Measurements from ENCODE around the gene MAP3K10.
A peak's percentile ranks its signal among the peaks of the same experiment; 100 is the strongest.
"Not testable (repeated sequence)": the region's sequence is repeated elsewhere in the genome, so short reads cannot be mapped to it uniquely, and the experiment has no call there.

MAP3K10 gene

DNA sequence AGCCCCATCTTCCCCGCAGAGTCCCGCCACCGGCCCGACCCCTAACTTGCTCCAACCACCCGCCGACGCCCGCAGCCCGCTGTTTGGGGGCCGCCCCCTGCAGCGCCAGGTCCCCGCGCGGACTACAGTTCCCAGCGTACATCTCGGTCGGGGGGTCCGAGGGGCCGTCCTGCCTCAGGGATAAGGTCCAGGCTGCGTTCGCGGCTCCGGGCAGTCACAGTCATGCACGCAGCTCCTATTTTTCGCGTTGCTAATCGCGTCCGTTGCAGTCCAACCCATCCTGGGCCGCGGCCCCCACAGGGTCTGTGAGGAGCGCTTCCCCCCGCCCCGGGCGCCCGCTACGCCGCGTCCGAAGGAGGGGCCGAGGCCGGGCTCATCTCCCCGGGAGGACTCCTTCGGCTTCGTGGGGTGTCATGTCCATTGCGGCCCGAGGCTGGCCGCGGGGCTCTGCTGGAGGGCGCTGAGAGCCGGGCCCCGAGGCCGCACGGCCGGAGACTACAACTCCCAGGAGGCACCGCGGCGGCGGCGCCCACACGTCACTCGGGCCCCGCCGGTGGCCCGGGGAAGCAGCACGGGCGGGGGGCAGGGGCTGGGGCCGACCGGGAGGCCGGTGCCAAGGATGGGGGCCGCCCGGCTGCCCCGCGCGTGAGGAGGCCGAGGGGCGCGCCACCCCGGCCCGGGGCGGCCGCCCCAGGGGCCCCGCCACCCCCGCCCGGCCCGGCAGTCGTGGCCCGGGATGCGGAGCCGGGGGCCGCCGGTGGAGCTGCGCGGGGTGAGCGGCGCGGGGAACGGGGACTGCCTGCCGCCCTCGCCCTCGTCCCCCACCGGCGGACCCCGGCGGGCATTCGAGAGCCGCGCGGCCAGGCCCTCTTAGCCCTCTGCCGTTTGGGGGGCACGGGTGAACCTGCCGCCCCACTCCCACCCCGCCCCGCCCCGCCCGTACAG, at the start of gene MAP3K10:
Gene MAP3K10 (plus strand): TSS at position 536 of the 945 bp plus-strand sequence. CDS start 606 bp downstream, outside the sequence.
- peak; percentile 90 for DNase-seq

DNA sequence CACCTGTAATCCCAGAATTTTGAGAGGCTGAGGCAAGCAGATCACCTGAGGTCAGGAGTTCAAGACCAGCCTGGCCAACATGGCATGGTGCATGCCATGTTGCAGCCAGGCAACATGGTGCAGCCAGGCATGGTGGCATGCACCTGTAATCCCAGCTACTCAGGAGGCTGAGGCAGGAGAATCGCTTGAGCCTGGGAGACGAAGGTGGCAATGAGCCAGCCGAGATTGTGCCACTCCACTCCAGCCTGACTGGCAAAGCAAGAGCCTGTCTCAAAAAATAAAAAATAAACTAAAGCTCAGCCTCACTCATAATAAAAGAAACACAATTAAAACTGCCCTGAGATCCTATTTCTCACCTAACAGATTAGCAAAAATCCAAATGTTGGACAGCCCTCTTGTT, 49.7 kb upstream of the MAP3K10 start:
- no peak for DNase-seq

DNA sequence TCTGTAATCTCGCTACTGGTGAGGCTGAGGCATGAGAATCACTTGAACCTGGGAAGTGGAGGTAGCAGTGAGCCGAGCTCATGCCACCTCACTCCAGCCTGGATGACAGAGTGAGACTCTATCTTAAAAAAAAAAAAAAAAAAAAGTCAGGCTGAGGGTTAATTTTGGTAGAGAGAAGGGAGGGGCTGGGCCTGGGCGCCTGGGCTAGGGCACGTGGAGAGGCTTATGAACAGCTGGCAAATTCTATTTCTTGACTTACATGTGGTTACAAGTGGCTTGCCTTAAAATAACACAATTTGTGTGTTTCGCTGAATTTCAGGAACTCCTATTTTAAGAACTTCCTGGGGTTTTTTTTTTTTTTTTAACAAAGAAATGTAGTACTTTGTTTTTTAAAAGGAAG, 47.6 kb upstream of the MAP3K10 start:
- no peak for DNase-seq

DNA sequence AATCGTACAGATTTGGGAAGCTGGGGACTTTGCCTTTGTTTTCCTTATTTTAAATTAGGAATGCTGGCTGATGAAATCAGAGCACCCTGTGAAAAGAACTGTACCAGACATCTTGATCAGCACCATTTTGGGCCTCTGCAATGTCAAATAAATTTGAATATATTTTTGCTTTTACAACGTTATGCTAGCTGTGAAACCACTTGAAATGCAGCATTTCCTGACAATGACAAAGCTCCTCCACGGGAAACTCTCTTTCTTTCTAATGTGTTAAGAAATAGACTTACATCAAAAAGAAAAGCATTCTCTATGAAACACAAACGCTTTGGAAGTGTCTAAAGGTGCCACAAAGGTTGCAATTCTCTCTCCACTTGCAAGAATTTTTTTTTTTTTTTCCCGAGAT, 47.1 kb upstream of the MAP3K10 start:
- no peak for DNase-seq

DNA sequence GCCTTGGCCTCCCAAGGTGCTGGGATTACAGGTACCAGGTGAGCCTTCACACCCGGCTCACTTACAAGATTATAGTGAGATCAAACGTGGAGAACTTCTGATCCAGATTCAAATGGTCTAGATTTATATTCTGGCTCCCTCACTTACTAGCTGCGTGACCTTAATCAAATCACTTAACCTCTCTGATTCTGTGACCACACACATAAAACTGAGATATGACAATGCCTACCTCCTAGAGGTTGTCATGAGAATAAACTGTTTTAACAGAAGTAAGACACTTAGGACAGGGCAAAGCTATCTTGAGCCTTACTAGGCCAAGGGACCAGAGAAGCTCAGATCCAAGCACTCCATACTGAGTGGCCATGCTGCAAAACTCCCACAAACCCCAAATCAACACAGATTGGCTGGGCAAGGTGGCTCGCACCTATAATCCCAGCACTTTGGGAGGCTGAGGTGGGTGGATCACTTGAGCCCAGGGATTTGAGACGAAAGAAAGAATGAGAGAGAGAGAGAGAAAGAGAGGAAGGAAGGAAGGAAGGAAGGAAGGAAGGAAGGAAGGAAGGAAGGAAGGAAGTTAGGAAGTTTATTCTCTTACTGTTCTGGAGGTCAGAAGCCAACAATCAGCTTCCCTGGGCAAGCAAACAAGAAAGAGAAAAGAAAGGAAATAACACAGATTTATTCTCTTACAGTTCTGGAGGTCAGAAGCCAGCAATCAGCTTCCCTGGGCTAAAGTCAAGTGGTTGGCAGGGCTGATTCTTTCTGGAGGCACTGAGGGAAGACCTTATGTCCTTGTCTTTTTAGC, 46.1 kb upstream of the MAP3K10 start:
- DNase-seq = no peak

GRCh38 chr19:40145749-40146029, 45.5 kb upstream of the MAP3K10 start:
- not testable (repeated sequence) for DNase-seq

DNA sequence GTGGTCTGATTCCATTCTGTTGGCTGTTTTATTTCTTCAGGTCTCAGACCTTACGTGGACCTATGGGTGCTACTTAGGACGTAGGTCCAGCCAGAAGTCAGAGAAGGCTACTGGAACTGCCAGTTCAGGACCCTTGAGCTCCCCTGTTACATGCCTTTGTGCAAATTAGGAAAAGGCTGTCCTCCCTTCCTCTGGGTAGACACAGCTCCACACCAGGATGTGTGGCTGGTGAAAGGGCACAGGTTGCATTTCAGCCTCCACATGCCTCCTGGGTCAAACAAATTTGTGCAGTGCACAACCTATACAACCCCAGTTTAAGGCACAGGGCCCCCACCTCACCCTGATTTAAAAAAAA, 43.9 kb upstream of the MAP3K10 start:
- DNase-seq = no peak

GRCh38 chr19:40147693-40148347, 43.4 kb upstream of the MAP3K10 start:
- no peak for DNase-seq

GRCh38 chr19:40149501-40149900, 41.7 kb upstream of the MAP3K10 start:
- no peak for DNase-seq

DNA sequence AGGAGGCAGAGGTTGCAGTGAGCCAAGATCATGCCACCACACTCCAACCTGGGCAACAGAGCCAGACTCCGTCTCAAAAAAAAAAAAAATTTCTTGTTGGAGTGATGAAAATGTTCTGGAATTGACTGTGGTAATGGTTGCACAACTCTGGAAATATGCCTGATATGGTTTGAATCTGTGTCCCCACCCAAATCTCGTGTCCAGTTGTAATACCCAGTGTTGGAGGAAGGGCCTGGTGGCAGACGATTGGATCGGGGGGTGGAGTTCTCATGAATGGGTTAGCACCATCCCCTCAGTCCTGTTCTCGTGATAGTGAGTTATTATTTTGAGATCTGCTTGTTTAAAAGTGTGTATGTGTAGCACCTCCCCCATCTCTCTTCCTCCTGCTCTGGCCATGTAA, 41.1 kb upstream of the MAP3K10 start:
- no peak for DNase-seq

- DNase-seq = peak; percentile 33
Observed at GRCh38 chr19:40154121-40154680, 37.0 kb upstream of the MAP3K10 start.

GRCh38 chr19:40155749-40156265, 35.4 kb upstream of the MAP3K10 start:
- DNase-seq = no peak

DNA sequence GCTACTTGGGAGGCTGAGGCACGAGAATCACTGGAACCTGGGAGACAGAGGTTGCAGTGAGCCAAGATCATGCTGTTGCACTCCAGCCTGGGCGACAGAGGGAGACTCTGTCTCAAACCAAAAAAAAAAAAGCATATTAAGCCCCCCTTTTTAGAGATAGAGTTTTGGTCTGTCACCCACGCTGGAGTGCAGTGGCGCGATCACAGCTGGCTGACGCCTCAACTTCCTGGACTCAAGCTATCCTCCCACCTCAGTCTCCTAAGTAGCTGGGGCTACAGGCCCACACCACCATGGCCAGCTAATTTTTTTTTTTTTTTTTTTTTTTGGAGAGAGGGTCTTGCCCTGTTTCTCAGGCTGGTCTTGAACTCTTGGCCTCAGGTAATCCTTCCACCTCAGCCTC, 34.2 kb upstream of the MAP3K10 start:
- DNase-seq = no peak

DNA sequence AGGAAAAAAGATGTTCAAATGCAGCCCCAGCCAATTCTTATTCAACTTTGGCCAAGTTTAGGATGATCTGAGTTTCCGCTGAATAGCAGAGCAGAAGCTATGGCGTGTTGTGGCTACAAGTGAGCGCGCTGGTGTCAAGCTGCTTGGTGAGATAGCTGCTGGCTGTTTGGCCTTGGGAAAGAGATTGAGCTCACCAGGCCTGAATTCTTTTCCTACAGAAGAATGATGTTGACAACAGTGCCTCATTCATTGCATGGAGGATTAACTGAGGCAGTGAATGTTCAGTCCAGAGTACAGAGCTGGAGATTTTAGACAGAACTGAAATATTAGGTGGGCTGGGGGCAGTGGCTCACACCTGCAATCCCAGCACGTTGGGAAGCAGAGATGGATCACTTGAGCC, 31.5 kb upstream of the MAP3K10 start:
- DNase-seq = no peak

DNA sequence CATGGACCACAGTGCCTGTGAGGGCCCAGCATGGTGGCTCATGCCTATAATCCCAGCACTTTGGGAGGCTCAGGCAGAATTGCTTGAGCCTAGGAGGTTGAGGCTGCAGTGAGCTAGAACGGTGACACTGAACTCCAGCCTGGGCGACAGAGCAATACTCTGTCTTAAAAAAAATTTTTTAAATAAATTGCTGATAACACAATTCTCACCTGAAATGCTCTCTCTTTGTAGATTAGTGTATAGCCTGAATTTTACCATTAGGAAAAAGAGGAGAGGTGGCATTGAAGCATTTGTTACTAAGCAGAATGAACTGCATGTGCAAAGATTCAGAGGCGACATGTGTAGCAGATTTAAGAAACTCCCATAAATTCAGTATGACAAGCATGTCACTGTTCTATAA, 29.1 kb upstream of the MAP3K10 start:
- no peak for DNase-seq

- DNase-seq = no peak
Observed at GRCh38 chr19:40163541-40164129, 27.6 kb upstream of the MAP3K10 start.

- peak; percentile 85 for DNase-seq
Observed at GRCh38 chr19:40165362-40165937, 25.8 kb upstream of the MAP3K10 start.

- not testable (repeated sequence) for DNase-seq
Observed at GRCh38 chr19:40169482-40170302, 21.5 kb upstream of the MAP3K10 start.

- not testable (repeated sequence) for DNase-seq
Observed at GRCh38 chr19:40170303-40170989, 20.8 kb upstream of the MAP3K10 start.

GRCh38 chr19:40171293-40171692, 19.9 kb upstream of the MAP3K10 start:
- DNase-seq = not testable (repeated sequence)

- DNase-seq = no peak
Observed at GRCh38 chr19:40174092-40174491, 17.1 kb upstream of the MAP3K10 start.
